Caki2 (cell line): ENCODE data around the gene STX8. TPM values are rescaled to one million over a fixed set of nuclear protein-coding genes. Genes with fewer than 3 reads are reported as not detected.
A peak's percentile ranks its signal among the peaks of the same experiment; 100 is the strongest.

Experiments
- DNase-seq: peaks from one replicate; pipeline ENCODE4 v3.0.0-alpha.2; 2015; ENCODE audit warnings: low read depth
- in situ Hi-C: cut with HindIII; loops from 2 replicates; pipeline ENCODE4 v1.10.0; 2016; ENCODE audit warnings: low sequenced_read_pairs, low pct_unique_long_range_greater_than_20kb, mixed read lengths
- total RNA-seq: library from RNA; depleted of rRNA; stranded (reverse); fragments of >200 nt; shearing (Covaris generic); gene quantifications from 2 replicates; pipeline ENCODE4 v1.2.3, GENCODE V29; 2014; ENCODE audit warnings: low replicate concordance

STX8 gene
- total RNA-seq, 1 experiment from 2014 or later: 34.0 TPM

DNA sequence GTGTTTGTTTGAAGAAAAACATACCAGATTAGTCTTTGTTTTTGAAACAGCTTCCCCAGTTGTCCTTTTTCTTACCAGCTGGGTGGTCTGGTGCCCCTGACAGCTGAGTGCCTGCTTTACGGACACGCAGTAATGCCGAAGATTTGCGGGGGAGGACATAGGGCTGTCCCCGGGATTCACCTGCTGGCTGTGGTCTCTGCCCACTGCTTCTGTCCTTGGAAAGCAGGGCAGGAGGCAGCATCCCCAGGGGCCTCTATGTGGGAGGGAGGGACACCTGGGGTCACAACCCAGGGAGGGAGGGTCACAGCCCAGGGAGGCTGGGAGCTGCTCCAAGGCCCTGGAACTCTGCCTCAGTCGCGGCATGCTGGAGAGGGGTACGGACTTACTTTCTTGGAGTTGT, 332.6 kb downstream of the STX8 start:
- DNase-seq: no peak
- in situ Hi-C loops: no loop called here

DNA sequence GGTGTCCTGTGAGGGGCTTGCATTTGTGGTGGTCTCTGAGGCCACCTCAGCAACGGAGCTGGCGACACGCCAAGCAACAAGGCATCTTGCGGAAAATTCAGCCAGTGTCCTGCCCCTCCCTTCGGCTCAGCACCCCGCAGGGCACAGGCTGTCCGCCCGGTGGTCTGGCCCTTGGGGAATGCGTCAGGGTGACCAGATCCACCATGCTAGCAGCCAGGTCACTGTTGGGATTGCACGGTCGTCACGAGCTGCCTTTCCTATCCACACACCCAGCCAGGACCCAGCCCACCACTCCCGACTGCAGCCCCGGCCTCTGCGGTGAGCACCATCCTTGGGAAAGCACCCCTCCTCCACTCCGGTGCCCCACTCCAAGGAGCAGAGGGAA, 333.1 kb downstream of the STX8 start:
- in situ Hi-C loops: no loop called here
- DNase-seq: no peak

DNA sequence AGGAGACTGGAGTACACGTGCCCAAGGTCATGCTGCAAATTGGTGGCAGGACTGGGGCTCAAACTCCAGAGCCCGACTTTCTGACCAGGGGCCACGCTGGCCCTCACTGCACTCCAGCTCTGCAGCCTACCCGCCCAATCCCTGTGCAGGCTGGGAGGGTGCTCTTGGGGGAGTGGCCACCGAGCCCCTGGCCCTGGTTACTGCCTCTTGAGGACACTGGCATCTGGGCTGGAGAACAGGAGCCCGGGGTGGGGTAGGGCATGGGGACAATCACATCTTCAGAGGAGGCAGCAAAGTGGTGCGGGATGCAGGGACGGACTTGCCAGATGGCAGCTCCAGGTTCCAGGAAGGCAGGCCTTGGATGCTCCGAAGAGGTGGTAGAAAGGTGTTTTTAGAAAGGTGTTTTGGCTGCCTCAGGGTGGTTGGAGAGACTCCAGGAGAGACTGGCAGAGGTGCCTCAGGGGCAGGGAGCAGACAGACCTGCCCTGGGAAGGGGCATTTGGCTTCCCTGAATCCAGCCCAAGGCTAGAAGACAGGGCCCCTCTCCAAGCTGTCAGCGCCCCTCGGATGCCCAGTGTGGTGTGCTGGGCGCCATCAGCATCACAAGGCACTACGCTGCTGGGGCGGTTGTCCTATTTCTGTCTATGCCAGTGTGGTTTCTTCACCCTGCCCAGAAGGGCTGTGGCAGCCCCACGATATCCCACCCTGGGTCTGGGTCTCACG, 333.7 kb downstream of the STX8 start:
- no peak for DNase-seq
- in situ Hi-C loops: no loop called here

DNA sequence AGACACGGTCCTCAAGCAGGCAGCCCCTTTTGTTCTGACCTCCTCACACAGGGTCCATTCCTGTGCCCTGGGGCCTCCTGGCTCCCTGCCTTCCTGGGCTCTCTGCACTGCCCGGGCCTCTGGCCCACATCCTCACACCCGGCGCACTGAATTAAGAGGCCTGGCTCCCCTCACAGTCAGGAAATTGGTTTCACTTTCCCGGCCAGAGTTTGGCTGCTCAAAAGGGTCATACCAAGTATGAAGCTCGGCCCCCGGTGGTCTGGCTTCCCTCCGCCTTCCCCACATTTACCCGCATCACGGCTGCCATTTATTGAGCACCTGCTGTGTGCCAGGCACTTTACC, 334.3 kb downstream of the STX8 start:
- no peak for DNase-seq
- in situ Hi-C loops: no loop called here

DNA sequence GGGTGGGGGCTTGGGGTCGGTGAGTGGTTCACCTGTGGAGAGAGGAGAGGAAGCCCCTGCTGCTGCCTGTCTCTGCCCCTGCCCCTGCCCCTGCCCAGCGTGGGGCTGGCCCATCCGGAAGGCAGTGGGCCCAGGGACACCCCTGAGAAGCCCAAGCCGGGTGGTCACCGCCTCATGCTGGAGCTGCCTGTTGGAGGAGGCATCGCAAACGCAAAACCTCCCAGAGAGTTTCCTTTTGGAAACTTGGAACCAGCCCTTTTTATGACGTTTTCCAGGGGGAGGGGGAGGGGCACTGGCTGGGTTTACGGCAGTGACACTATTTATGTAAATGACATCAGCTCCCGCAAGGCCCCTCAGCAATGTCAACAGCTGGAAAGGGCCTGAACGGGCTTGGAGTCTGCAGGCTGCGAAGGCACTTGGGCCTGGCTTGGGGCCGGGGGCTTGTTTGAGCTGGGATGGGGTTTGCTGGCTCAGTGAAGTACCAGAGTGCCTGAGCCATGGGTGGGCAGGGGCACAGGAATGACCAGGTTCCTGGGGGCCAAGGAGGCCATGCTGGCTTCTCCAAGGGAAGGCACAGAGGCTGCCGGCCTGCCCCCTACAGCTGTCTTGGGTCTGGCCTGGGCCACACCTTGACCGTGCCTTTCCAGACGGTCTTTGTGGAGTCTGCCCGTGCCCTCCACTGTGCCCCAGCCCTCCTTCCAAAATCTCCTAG, 334.8 kb downstream of the STX8 start:
- in situ Hi-C loops: no loop called here
- peak; percentile 23 for DNase-seq

DNA sequence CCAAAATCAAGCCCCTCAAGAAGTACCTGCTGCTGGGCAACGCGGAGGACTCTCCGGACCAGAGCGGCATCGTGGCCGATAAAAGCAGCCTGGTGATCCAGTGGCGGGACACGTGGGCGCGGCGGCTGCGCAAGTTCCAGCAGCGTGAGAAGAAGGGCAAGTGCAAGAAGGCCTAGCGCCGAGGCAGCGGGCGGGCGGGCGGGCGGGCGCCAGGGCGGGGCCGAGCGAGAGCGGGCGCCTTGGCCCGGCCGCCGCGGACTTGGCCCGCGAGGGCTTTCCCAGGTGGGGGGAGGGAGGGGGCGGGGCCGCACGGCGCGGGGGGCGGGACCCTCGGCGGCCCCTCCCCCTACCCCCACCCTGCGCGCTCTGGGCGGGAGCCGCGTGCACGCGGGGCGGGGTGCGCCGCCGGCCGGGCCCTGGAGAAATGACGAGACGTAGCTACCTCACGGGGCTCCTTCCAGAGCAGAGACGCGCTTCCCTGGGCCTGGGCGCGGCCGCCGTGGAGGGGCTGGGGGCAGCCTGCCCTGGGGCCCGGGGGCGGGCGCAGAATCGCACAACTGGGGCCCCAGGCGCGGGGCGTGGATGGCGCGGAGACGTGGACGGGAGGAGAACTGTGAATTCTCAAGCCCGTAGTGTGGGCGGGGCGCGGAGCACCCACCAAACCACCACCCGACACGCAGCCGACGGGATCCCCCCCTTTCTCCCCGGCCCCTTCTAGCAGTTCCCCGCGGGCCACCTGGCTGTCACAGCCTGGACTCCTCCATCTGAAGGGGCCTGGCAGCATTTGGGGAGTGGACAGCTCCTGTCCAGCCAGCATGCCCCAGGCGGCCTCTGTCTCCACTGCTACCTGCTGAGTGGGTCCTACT, 335.6 kb downstream of the STX8 start:
- peak; percentile 40 for DNase-seq
- in situ Hi-C loops: no loop called here

DNA sequence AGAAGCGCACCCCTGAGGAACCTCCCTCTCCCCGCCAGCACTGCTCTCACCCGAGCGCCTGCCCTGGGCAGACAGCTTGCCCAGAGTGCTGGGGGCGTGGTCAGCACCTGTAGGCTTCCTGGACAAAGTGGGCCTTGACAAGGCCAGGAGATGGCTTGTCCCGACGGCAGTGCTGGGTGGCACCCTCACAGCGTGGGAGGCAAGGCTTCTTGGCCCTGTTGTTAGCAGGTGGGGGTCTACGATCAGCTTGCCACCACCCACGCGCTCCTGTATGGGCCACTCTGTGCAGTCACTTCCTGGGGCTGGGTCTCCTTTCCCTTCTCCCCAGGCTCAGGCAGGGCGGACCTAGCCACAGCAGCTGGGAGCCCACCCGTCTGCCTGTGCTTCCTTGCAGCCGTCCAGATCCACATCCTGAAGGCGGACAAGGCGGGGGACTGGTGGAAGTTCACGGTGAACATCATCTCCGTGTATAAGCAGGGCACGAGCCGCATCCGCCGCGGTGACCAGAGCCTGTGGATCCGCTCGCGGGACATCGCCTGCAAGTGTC, 336.3 kb downstream of the STX8 start:
- no peak for DNase-seq
- in situ Hi-C loops: no loop called here

DNA sequence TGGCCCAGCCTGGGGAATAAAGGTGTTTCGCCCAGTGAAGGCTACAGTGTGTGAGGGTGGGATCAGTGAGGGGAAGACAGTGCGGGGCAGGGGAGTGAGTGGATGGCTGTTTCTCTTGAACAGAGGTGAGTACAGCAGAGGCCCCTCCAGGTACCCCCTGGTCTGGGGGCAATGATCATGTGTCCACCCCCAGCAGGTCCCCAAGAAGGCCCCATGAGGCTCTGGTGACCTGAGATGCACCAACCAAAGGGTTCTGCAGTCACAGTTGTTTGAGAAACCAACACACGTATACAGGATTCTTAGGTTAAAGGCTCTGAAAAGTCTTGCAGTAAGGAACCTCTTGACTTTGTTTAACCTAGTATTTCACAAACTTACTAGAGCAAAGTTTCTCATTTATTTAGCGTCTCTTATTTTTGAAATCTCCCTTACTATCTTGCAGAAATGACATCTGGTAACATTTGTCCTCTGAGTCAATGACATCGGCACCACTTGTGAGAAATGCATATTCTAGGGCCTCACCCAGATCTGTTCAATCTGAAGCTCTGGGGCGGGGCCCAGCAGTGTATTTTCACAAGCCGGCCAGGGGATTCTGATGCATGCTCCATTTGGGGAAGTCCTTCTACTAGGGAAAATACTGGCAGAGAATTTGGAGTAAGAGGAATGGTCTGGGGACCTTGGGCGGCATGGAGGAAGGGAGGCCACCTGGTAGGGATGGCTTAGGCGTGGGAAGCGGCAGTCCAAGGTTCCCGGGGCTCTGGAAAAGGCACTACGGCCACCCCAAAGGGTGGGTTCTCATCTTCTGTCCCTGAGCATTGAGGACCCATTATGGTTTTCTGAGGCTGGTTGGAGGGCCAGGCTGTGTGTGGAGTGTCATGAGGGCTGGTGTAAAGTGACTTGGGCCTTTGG, 337.0 kb downstream of the STX8 start:
- in situ Hi-C loops: no loop called here
- no peak for DNase-seq

DNA sequence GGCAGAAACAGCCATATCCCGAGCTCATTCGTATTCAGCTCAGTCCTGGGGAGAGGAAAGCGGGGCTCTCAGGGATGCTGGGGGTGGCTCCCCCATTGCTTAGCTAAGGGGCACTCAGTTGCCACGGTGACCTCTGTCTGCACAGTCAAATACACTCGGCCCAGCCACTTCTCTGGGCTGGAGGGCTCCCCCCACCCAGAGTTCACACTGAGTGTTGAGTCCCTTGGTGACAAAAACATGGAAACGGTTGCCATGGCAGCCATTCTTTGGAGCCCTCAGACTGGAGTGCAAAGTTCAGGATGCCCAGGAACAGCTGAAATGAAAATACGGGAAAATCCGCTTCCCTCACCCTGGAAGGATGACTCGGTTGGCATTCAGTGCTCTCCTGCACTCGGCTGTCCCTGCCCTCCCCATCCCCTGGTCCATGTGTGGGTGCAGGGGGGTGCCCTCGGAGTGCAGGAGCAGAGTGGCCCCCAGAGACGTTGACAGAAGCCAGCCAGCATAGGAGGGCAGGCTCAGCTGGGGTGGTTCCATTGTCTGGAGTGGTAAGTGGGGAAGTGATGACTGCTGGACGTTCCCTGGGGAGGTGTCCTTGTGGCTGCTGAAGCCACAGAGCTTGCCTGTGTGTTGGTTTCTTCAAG, 337.8 kb downstream of the STX8 start:
- in situ Hi-C loops: no loop called here
- no peak for DNase-seq

DNA sequence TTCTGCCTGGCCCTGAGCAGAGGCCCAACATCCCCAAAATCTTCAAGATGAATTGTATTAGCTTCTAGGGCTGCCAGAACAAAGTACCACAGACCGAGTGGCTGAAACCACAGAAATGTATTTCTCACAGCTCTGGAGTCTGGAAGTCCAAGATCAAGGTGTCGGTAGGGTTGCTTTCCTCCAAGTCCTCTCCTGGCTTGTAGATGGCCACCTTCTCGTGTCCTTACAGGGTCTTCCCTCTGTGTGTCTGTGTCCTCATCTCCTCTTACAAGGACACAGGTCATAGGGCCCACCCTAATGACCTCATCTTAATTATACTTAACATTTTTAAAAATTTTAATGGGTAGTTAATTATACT, 338.6 kb downstream of the STX8 start:
- no peak for DNase-seq
- in situ Hi-C loops: no loop called here

DNA sequence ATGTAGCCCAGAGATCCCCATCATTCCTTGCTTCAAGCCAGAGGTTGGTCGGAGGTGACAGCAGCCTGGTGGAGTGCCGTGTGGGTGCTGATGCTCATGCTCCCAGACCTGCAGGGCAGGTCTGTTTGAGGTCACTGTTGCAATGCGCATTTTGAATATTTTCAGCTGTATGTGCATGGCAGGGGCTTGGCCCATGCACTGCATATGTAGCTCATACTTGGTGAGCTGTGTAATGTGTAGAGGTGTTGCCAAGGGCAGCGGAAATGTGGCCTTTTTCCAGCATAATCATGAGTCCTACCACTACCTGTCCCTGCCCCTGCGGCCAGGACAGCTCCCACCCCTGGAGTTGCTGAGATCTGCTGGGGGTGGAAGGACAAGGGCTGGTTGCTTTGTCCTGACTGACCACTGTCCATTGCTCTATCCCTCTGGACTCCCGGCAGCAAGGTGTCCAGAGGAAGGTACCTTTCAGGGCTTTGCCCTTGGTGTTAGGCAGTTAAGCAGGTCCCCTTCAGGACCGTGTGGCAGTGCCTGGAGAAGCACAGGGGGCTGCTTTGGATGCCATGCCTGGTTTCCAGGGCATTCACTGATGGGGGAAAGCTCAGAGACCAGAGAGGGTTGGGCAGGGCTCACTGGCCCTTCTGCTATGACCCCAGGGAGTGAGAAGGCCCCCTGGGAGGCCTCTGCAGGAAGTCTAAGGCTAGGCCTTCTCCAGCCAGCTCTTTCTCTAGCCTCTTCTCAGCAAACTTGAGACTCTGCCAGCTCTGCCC, 339.2 kb downstream of the STX8 start:
- DNase-seq: no peak
- in situ Hi-C loops: no loop called here

DNA sequence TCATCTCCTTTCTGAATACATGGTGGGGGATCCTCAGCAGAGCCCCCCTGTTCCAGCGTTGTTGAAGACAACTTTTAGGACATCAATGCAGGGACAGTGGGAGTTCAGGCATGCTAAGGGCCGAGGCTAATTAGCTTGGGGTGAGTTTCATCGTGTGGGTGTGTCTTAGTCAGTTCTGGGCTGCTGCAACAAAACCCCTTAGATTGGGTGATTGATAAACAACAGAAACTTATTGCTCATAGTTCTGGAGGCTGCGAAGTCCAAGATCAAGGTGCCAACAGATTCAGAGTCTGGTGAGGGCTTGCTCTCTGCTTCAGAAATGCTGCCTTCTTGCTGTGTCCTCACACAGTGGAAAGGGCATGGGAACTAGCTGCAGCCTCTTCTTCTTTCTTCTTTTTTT, 340.3 kb downstream of the STX8 start:
- in situ Hi-C loops: no loop called here
- DNase-seq: no peak

DNA sequence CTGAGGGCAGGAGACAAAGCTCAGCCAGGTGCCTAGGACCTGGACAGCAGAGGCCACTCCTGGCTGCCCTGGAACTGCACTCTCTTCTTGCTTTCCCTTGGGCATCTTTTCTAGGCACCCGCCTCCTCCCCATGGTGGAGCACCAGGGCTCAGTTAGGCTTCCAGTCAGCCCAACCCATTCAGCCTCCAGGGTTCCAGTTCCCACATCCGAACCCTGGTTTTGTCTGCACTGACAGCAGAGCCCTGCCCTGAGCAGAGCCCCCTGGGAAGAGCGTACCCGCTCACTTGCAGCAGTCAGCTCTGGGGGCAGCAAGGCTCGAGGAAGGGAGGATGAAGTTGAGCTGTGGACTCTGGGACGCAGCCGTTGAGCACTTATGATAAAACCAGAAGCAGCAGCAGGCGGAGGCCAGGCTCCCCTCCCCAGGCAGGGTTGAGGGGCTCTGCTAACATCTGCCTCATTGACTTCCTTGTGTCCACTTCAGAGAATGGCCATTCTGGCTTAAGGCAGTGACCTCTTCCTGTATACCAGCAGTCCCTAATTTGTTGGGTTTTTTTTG, 341.2 kb downstream of the STX8 start:
- DNase-seq: no peak
- in situ Hi-C loops: no loop called here

DNA sequence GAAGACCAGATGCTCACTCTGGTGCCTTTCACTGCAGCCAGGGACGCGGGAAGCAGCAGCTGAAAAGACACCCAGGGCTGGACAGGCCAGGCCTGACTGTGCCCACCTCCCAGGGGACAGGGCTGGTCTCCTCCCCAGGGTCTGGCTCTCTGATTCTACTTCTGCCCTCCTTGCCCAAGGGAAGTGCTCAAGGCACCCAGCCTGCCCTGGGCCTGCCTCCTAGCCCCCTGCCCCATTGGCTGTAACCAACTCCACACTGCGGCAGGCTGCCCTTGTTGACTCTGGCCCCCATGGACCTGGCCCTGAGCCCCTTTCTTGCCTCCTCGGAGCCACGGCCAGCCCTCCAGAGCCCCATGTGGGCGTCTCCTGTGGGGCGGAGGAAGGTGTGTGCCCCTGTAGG, 341.9 kb downstream of the STX8 start:
- DNase-seq: no peak
- in situ Hi-C loops: no loop called here

DNA sequence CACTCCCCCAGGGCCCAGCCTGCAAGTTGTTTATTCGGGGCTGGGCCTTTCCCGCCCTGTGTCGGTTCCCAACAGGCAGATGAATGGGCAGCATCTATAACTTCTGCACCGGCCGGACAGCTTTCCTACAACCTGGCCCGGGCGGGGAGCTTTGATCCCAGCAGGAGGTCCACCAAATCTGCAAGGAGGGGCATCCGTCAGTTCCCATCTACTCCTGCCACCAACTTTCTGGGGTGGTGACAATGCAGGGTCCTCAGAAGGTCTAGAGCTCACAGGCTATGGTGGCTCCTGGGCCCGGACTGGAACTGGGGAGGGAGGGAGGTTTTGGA, 342.4 kb downstream of the STX8 start:
- in situ Hi-C loops: no loop called here
- no peak for DNase-seq

DNA sequence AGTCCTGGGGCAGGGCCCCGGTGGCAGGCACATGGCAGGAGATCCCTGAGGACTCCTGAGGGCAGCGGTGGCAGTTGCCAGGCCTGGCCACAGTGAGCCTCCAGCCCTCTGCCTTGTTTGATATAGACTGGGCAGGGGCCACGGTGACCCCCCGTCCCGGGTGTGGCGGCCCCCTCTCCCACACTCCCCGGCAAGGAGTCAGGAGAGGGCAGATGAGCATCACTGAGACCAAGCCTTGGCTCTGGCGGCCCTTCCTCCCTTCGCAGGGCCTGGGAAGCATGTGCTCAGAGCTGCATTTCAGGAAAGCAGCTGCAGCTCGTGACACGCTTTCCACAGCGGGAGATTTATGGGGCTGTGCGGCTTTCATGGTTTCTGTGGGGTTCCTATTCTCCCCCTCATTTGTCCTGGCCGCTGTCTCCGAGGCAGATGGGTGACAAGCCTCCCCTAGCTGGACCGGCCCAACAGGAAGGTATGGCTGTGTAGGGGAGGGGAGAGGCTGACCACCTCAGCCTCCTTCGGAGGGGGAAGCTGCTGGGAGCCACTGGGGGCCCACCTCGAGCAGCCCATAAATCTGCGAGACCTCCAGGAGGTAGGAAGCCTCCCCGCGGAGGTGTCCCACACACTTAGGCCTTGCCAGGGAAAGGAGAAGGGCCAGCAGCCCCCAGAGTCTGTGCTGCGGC, 342.9 kb downstream of the STX8 start:
- no peak for DNase-seq
- in situ Hi-C loops: no loop called here

DNA sequence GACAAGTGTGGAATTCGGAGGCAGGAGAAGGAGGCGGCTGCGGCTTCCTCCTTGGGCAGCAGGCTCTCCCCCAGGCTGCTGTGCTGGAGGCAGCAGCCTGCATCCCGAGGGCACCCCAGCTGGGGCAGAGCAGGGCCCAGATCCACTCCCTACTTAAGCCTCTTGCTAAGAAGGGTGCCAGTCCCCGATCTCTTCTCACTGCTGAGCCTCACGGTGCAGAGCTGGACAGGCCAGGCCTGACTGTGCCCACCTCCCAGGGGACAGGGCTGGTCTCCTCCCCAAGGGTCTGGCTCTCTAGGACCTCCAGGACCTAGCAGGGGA, 343.5 kb downstream of the STX8 start:
- no peak for DNase-seq
- in situ Hi-C loops: no loop called here
